WTC11 (cell line): ENCODE results near the gene CLDN20. TPM values are rescaled to one million over a fixed set of nuclear protein-coding genes. Genes with fewer than 3 reads are reported as not detected.

Experiments
- ATAC-seq: fragments of 200-7000 bp; cut with Tn5 transposase; 2 replicates; pipeline ENCODE4 v1.10.0; 2021; ENCODE audit warnings: mild to moderate bottlenecking, moderate library complexity
- CTCF ChIA-PET: fragments of 300-600 bp; sonication (Branson Sonifier 250); formaldehyde crosslinking; loops from one replicate; lab custom pipeline; 2021; ENCODE audit warnings: antibody characterized with exemption; lab: Charles Lee
- POLR2A ChIA-PET: fragments of 350-600 bp; sonication (Branson Sonifier 250); formaldehyde crosslinking; loops from one replicate; lab custom pipeline; 2021; ENCODE audit warnings: antibody characterized with exemption; lab: Charles Lee
- DNase-seq: peaks from one replicate; pipeline ENCODE4 v3.0.0; 2021; ENCODE audit warnings: low spot score
- H3K27ac Mint-ChIP-seq: 2 replicates; pipeline ENCODE4 v1.8.0; 2021; ENCODE audit warnings: mixed read lengths
- H3K27me3 Mint-ChIP-seq: 2 replicates; pipeline ENCODE4 v1.8.0; 2021; ENCODE audit warnings: low read depth, mild to moderate bottlenecking, moderate library complexity, mixed read lengths
- H3K36me3 Mint-ChIP-seq: 2 replicates; pipeline ENCODE4 v1.8.0; 2021; ENCODE audit warnings: mixed read lengths
- H3K4me1 Mint-ChIP-seq: 2 replicates; pipeline ENCODE4 v1.8.0; 2022; ENCODE audit warnings: mixed read lengths
- H3K4me3 Mint-ChIP-seq: 2 replicates; pipeline ENCODE4 v1.8.0; 2021; ENCODE audit warnings: mild to moderate bottlenecking, moderate library complexity, mixed read lengths
- H3K9me3 Mint-ChIP-seq: 2 replicates; pipeline ENCODE4 v1.8.0; 2021; ENCODE audit warnings: mixed read lengths
- ATF1 ChIP-seq: sonication (generic); formaldehyde crosslinking; IDR thresholded peaks from 2 replicates; pipeline ENCODE4 v1.8.1; 2023; ENCODE audit warnings: mild to moderate bottlenecking, moderate library complexity, missing genetic modification reagents
- CREM ChIP-seq: sonication (generic); formaldehyde crosslinking; IDR thresholded peaks from 2 replicates; pipeline ENCODE4 v1.8.1; 2022; ENCODE audit warnings: mild to moderate bottlenecking, missing genetic modification reagents, moderate library complexity
- ELF4 ChIP-seq: sonication (generic); formaldehyde crosslinking; IDR thresholded peaks from 2 replicates; pipeline ENCODE4 v1.8.1; 2022; ENCODE audit warnings: low read depth, mild to moderate bottlenecking, moderate library complexity, missing genetic modification reagents
- FOXK1 ChIP-seq: sonication (generic); formaldehyde crosslinking; IDR thresholded peaks from 2 replicates; pipeline ENCODE4 v1.8.0; 2022; ENCODE audit warnings: mild to moderate bottlenecking, moderate library complexity, missing genetic modification reagents
- GABPB1 ChIP-seq: sonication (generic); formaldehyde crosslinking; IDR thresholded peaks from 2 replicates; pipeline ENCODE4 v1.8.1; 2023; ENCODE audit warnings: mild to moderate bottlenecking, missing genetic modification reagents
- GTF2I ChIP-seq: fragments of 250-450 bp; sonication (Bioruptor Pico); conservative IDR thresholded peaks from 2 replicates; pipeline ENCODE4 v1.4.0; 2021; ENCODE audit warnings: mild to moderate bottlenecking
- JUN ChIP-seq: sonication (generic); formaldehyde crosslinking; IDR thresholded peaks from 2 replicates; pipeline ENCODE4 v1.8.0; 2023; ENCODE audit warnings: mild to moderate bottlenecking, missing genetic modification reagents
- NFATC4 ChIP-seq: fragments of 250-450 bp; sonication (Bioruptor Pico); IDR thresholded peaks from 2 replicates; pipeline ENCODE4 v1.9.0; 2021; ENCODE audit warnings: mild to moderate bottlenecking
- NR2C2 ChIP-seq: sonication (generic); formaldehyde crosslinking; IDR thresholded peaks from 2 replicates; pipeline ENCODE4 v1.8.0; 2022; ENCODE audit warnings: mild to moderate bottlenecking, missing genetic modification reagents
- OVOL2 ChIP-seq: fragments of 250-450 bp; sonication (Bioruptor Pico); IDR thresholded peaks from 2 replicates; pipeline ENCODE4 v1.9.0; 2021; ENCODE audit warnings: mild to moderate bottlenecking, borderline replicate concordance
- PRRX2 ChIP-seq: fragments of 250-450 bp; sonication (Bioruptor Pico); IDR thresholded peaks from 2 replicates; pipeline ENCODE4 v1.8.0; 2021; ENCODE audit warnings: mild to moderate bottlenecking
- RELA ChIP-seq: sonication (generic); formaldehyde crosslinking; IDR thresholded peaks from 2 replicates; pipeline ENCODE4 v1.8.1; 2022; ENCODE audit warnings: missing genetic modification reagents, mild to moderate bottlenecking, borderline replicate concordance
- RORB ChIP-seq: fragments of 250-450 bp; sonication (Bioruptor Pico); IDR thresholded peaks from 2 replicates; pipeline ENCODE4 v1.9.0; 2021; ENCODE audit warnings: mild to moderate bottlenecking
- SMAD3 ChIP-seq: sonication (generic); formaldehyde crosslinking; IDR thresholded peaks from 2 replicates; pipeline ENCODE4 v1.8.0; 2022; ENCODE audit warnings: missing genetic modification reagents, mild to moderate bottlenecking, borderline replicate concordance
- SP1 ChIP-seq: sonication (generic); formaldehyde crosslinking; conservative IDR thresholded peaks from 2 replicates; pipeline ENCODE4 v1.8.1; 2022; ENCODE audit warnings: missing genetic modification reagents
- ZNF138 ChIP-seq: sonication (generic); formaldehyde crosslinking; conservative IDR thresholded peaks from 2 replicates; pipeline ENCODE4 v1.8.1; 2022; ENCODE audit warnings: mild to moderate bottlenecking, moderate library complexity, missing genetic modification reagents
- ZNF317 ChIP-seq: sonication (generic); formaldehyde crosslinking; IDR thresholded peaks from 2 replicates; pipeline ENCODE4 v1.8.1; 2023; ENCODE audit warnings: low read depth, mild to moderate bottlenecking, moderate library complexity, missing genetic modification reagents, borderline replicate concordance
- ZNF396 ChIP-seq: fragments of 250-450 bp; sonication (Bioruptor Pico); IDR thresholded peaks from 2 replicates; pipeline ENCODE4 v1.8.0; 2021; ENCODE audit warnings: mild to moderate bottlenecking, moderate library complexity, borderline replicate concordance
- total RNA-seq: library from RNA; stranded (reverse); gene quantifications from 3 replicates; pipeline ENCODE4 v1.2.3, GENCODE V29; 2021
- TF ChIP-seq, protein P1 (sequence below): sonication (generic); formaldehyde crosslinking; IDR thresholded peaks from 2 replicates; pipeline ENCODE4 v1.8.0; 2023; ENCODE audit warnings: mild to moderate bottlenecking, missing genetic modification reagents
- TF ChIP-seq, protein P2 (sequence below): fragments of 250-450 bp; sonication (Bioruptor Pico); IDR thresholded peaks from 2 replicates; pipeline ENCODE4 v1.9.0; 2021; ENCODE audit warnings: mild to moderate bottlenecking
- TF ChIP-seq, protein P3 (sequence below): sonication (generic); formaldehyde crosslinking; IDR thresholded peaks from 2 replicates; pipeline ENCODE4 v1.8.0; 2023; ENCODE audit warnings: missing genetic modification reagents, mild to moderate bottlenecking, borderline replicate concordance
- TF ChIP-seq, protein P4 (sequence below): sonication (generic); formaldehyde crosslinking; IDR thresholded peaks from 2 replicates; pipeline ENCODE4 v1.8.1; 2023; ENCODE audit warnings: mild to moderate bottlenecking, missing genetic modification reagents
- TF ChIP-seq, protein P5 (sequence below): sonication (generic); formaldehyde crosslinking; IDR thresholded peaks from 2 replicates; pipeline ENCODE4 v1.8.1; 2023; ENCODE audit warnings: mild to moderate bottlenecking, moderate library complexity, missing genetic modification reagents
- TF ChIP-seq, protein P6 (sequence below): fragments of 200-600 bp; IDR thresholded peaks from 2 replicates; pipeline ENCODE4 v1.8.0; 2022; ENCODE audit warnings: antibody characterized with exemption

Gene CLDN20
- total RNA-seq, 1 experiment from 2014 or later = not detected

DNA sequence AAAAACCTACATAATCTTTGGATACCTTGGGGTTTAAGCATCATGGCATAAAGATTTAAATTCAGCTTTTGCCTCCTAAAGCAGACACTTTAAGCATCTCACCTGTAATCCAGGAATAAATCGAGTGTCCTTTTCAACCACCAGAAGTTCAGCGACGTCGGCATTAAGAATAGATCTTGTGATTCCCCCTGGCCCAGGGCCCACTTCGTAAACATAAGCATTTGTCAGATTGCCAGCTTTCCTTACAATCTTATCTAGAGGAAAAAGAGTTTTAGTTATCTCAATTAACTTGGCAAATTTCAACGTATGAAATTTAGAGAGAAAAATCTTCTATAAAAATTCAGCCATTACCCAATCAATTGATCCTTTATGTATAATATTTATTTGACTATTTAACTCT lies 47.3 kb downstream of the CLDN20 start:
- no peak overlapping the region for H3K27ac Mint-ChIP-seq
- H3K4me3 Mint-ChIP-seq = no peak overlapping the region
- ATAC-seq (no peak), DNase-seq (no peak)
- peaks cover under 1% of the 10 kb centered on the region; the same call in 1 of the 2 replicates for H3K9me3 Mint-ChIP-seq
- TF ChIP-seq, protein P1, sequence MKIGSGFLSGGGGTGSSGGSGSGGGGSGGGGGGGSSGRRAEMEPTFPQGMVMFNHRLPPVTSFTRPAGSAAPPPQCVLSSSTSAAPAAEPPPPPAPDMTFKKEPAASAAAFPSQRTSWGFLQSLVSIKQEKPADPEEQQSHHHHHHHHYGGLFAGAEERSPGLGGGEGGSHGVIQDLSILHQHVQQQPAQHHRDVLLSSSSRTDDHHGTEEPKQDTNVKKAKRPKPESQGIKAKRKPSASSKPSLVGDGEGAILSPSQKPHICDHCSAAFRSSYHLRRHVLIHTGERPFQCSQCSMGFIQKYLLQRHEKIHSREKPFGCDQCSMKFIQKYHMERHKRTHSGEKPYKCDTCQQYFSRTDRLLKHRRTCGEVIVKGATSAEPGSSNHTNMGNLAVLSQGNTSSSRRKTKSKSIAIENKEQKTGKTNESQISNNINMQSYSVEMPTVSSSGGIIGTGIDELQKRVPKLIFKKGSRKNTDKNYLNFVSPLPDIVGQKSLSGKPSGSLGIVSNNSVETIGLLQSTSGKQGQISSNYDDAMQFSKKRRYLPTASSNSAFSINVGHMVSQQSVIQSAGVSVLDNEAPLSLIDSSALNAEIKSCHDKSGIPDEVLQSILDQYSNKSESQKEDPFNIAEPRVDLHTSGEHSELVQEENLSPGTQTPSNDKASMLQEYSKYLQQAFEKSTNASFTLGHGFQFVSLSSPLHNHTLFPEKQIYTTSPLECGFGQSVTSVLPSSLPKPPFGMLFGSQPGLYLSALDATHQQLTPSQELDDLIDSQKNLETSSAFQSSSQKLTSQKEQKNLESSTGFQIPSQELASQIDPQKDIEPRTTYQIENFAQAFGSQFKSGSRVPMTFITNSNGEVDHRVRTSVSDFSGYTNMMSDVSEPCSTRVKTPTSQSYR (CRISPR knock-in tag) = no peak
- TF ChIP-seq, protein P2, sequence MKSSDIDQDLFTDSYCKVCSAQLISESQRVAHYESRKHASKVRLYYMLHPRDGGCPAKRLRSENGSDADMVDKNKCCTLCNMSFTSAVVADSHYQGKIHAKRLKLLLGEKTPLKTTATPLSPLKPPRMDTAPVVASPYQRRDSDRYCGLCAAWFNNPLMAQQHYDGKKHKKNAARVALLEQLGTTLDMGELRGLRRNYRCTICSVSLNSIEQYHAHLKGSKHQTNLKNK (CRISPR knock-in tag) = no peak
- TF ChIP-seq PRRX2 (CRISPR knock-in tag) = no peak
- no peak for TF ChIP-seq FOXK1
- no peak for TF ChIP-seq NR2C2 (CRISPR knock-in tag)
- no peak for TF ChIP-seq NFATC4 (CRISPR knock-in tag)
- TF ChIP-seq ELF4 (CRISPR knock-in tag) = no peak
- TF ChIP-seq JUN (CRISPR knock-in tag) = no peak
- TF ChIP-seq OVOL2 (CRISPR knock-in tag) = no peak
- TF ChIP-seq ZNF396 (CRISPR knock-in tag) = no peak
- no peak for TF ChIP-seq RELA (CRISPR knock-in tag)
- TF ChIP-seq, protein P3, sequence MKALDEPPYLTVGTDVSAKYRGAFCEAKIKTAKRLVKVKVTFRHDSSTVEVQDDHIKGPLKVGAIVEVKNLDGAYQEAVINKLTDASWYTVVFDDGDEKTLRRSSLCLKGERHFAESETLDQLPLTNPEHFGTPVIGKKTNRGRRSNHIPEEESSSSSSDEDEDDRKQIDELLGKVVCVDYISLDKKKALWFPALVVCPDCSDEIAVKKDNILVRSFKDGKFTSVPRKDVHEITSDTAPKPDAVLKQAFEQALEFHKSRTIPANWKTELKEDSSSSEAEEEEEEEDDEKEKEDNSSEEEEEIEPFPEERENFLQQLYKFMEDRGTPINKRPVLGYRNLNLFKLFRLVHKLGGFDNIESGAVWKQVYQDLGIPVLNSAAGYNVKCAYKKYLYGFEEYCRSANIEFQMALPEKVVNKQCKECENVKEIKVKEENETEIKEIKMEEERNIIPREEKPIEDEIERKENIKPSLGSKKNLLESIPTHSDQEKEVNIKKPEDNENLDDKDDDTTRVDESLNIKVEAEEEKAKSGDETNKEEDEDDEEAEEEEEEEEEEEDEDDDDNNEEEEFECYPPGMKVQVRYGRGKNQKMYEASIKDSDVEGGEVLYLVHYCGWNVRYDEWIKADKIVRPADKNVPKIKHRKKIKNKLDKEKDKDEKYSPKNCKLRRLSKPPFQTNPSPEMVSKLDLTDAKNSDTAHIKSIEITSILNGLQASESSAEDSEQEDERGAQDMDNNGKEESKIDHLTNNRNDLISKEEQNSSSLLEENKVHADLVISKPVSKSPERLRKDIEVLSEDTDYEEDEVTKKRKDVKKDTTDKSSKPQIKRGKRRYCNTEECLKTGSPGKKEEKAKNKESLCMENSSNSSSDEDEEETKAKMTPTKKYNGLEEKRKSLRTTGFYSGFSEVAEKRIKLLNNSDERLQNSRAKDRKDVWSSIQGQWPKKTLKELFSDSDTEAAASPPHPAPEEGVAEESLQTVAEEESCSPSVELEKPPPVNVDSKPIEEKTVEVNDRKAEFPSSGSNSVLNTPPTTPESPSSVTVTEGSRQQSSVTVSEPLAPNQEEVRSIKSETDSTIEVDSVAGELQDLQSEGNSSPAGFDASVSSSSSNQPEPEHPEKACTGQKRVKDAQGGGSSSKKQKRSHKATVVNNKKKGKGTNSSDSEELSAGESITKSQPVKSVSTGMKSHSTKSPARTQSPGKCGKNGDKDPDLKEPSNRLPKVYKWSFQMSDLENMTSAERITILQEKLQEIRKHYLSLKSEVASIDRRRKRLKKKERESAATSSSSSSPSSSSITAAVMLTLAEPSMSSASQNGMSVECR (CRISPR knock-in tag) = no peak
- no peak for TF ChIP-seq ATF1 (CRISPR knock-in tag)
- no peak for TF ChIP-seq CREM (CRISPR knock-in tag)
- no peak for TF ChIP-seq GTF2I
- TF ChIP-seq, protein P4, sequence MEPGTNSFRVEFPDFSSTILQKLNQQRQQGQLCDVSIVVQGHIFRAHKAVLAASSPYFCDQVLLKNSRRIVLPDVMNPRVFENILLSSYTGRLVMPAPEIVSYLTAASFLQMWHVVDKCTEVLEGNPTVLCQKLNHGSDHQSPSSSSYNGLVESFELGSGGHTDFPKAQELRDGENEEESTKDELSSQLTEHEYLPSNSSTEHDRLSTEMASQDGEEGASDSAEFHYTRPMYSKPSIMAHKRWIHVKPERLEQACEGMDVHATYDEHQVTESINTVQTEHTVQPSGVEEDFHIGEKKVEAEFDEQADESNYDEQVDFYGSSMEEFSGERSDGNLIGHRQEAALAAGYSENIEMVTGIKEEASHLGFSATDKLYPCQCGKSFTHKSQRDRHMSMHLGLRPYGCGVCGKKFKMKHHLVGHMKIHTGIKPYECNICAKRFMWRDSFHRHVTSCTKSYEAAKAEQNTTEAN (CRISPR knock-in tag) = no peak
- TF ChIP-seq ZNF317 = no peak
- no peak for TF ChIP-seq SMAD3
- TF ChIP-seq GABPB1 (CRISPR knock-in tag) = no peak
- H3K4me1 Mint-ChIP-seq = peaks cover 12% of the 10 kb centered on the region
- POLR2A ChIA-PET = no interaction called here
- CTCF ChIA-PET = no interaction called here
- no peaks in the 10 kb centered on the region for H3K27me3 Mint-ChIP-seq
- H3K36me3 Mint-ChIP-seq = peaks cover 48% of the 10 kb centered on the region

DNA sequence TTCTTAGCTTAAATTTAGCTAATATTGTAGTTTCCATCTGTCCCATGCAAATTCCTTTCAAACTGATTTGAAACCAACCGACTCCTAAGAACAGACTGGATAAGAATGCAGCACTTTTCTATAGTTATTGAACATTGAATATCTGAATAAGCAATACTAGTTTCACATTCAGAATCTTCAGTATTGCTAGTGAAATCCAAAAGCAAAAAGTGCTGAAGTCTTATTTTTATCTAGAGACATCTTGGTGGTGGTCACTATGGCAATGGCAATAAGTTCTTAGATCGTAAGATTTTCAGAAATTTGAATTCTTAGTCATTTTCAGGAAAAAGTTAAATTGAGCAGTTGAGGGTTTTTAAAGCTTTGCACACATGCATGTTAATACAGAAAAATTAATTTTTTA lies 47.8 kb downstream of the CLDN20 start:
- Mint-ChIP-seq H3K4me1 (peaks cover 12% of the 10 kb centered on the region), H3K36me3 (peaks cover 43% of the 10 kb centered on the region), H3K27me3 (no peaks in the 10 kb centered on the region), H3K9me3 (peaks cover 5% of the 10 kb centered on the region; the same call in 1 of the 2 replicates), H3K27ac (no peak overlapping the region), H3K4me3 (no peak overlapping the region)
- DNase-seq = no peak
- no peak for ATAC-seq
- POLR2A ChIA-PET = no interaction called here
- CTCF ChIA-PET = no interaction called here
- TF ChIP-seq, protein P5, sequence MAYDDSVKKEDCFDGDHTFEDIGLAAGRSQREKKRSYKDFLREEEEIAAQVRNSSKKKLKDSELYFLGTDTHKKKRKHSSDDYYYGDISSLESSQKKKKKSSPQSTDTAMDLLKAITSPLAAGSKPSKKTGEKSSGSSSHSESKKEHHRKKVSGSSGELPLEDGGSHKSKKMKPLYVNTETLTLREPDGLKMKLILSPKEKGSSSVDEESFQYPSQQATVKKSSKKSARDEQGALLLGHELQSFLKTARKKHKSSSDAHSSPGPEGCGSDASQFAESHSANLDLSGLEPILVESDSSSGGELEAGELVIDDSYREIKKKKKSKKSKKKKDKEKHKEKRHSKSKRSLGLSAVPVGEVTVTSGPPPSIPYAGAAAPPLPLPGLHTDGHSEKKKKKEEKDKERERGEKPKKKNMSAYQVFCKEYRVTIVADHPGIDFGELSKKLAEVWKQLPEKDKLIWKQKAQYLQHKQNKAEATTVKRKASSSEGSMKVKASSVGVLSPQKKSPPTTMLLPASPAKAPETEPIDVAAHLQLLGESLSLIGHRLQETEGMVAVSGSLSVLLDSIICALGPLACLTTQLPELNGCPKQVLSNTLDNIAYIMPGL (CRISPR knock-in tag) = no peak
- no peak for TF ChIP-seq SP1 (CRISPR knock-in tag)
- TF ChIP-seq, protein P6, sequence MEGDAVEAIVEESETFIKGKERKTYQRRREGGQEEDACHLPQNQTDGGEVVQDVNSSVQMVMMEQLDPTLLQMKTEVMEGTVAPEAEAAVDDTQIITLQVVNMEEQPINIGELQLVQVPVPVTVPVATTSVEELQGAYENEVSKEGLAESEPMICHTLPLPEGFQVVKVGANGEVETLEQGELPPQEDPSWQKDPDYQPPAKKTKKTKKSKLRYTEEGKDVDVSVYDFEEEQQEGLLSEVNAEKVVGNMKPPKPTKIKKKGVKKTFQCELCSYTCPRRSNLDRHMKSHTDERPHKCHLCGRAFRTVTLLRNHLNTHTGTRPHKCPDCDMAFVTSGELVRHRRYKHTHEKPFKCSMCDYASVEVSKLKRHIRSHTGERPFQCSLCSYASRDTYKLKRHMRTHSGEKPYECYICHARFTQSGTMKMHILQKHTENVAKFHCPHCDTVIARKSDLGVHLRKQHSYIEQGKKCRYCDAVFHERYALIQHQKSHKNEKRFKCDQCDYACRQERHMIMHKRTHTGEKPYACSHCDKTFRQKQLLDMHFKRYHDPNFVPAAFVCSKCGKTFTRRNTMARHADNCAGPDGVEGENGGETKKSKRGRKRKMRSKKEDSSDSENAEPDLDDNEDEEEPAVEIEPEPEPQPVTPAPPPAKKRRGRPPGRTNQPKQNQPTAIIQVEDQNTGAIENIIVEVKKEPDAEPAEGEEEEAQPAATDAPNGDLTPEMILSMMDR = no peak
- no peak for TF ChIP-seq ELF4 (CRISPR knock-in tag)
- TF ChIP-seq ZNF138 (CRISPR knock-in tag) = no peak
- TF ChIP-seq RORB (CRISPR knock-in tag) = no peak
